Lower leg skin (tissue), 3 donors: ENCODE results near the gene GNG2.

Experiments
- CTCF ChIP-seq, 3 donors: fragments of 450-650 bp; IDR thresholded peaks; one replicate each; pipeline ENCODE4 v1.5.1; 2016; ENCODE audit warnings: antibody characterized with exemption in 3 of 3, mild to moderate bottlenecking in 3 of 3, moderate library complexity in 2 of 3
- POLR2A ChIP-seq, 2 donors: fragments of 450-650 bp; IDR thresholded peaks; one replicate each; pipeline ENCODE4 v1.6.1; 2016 to 2017; ENCODE audit warnings: antibody characterized with exemption in 2 of 2, mild to moderate bottlenecking in 1 of 2, moderate library complexity in 1 of 2

DNA sequence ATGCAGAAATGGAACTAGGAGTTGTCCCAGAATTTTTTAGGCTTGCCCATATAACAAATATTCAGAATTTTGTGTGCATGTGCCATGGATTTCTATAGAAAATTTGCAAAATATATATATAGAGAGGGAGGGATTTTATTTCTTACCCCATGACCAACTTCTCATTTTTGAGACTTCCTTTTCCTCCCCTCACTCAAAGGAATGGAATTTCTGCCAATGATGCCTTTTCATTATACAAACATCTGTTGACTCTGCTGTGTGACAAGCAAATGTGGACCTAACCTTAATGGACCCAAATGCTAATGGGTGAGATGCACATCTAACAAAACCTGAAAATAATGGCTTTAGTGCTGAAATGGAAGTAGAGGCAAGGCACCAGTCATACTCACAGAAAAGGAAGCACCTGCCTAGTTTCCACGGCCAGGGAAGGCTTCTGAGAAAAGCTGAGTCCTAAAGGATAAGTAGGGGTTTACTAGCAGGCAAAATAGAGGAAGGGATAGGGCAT lies 3.6 kb upstream of the GNG2 start:
- TF ChIP-seq CTCF (IDR thresholded peaks at IDR 0.05) (no peak), POLR2A (IDR thresholded peaks at IDR 0.05) (no peak)
